Urinary bladder (tissue), 4 donors: Measurements from ENCODE around the gene CNBP. TPM values are rescaled to one million over a fixed set of nuclear protein-coding genes. Genes with fewer than 3 reads are reported as not detected.
A peak's percentile ranks its signal among the peaks of the same experiment; 100 is the strongest.
"Not testable (repeated sequence)": the region's sequence is repeated elsewhere in the genome, so short reads cannot be mapped to it uniquely, and the experiment has no call there.

Experiments used
- DNase-seq: peaks from one replicate; pipeline ENCODE4 v3.0.0-alpha.2; 2015; ENCODE audit errors: extremely low spot score
- H3K27ac ChIP-seq: one replicate; pipeline ENCODE4 v1.5.1; 2013; ENCODE audit warnings: low read depth, mild to moderate bottlenecking, moderate library complexity
- H3K36me3 ChIP-seq: one replicate; pipeline ENCODE4 v1.6.1; 2013; ENCODE audit warnings: mild to moderate bottlenecking, moderate library complexity; ENCODE audit not compliant: insufficient read depth
- H3K4me1 ChIP-seq: one replicate; pipeline ENCODE4 v1.6.1; 2013; ENCODE audit warnings: mild to moderate bottlenecking, moderate library complexity; ENCODE audit not compliant: insufficient read depth
- H3K4me3 ChIP-seq: one replicate; pipeline ENCODE4 v1.5.1; 2013; ENCODE audit warnings: low read depth, low read length
- whole genome bisulfite sequencing: extraction: QIAGEN DNeasy Blood & Tissue Kit; methylation state at CpG from one replicate; pipeline ENCODE4 v1.1.7; 2013; 5-methylcytosine and 5-hydroxymethylcytosine counted together
- polyA plus RNA-seq: library from polyadenylated mRNA; stranded (reverse); fragments of 200-250 nt; gene quantifications from one replicate; pipeline ENCODE4 v1.2.3, GENCODE V29; 2013
- total RNA-seq: library from RNA; depleted of rRNA; stranded (reverse); fragments of >200 nt; gene quantifications from one replicate; pipeline ENCODE4 v1.2.3, GENCODE V29; 2014
- donor health status: healthy with polysubstance abuse.
- donor health status: healthy.

The CNBP gene
- total RNA-seq (237 TPM), polyA plus RNA-seq (517 TPM)

DNA sequence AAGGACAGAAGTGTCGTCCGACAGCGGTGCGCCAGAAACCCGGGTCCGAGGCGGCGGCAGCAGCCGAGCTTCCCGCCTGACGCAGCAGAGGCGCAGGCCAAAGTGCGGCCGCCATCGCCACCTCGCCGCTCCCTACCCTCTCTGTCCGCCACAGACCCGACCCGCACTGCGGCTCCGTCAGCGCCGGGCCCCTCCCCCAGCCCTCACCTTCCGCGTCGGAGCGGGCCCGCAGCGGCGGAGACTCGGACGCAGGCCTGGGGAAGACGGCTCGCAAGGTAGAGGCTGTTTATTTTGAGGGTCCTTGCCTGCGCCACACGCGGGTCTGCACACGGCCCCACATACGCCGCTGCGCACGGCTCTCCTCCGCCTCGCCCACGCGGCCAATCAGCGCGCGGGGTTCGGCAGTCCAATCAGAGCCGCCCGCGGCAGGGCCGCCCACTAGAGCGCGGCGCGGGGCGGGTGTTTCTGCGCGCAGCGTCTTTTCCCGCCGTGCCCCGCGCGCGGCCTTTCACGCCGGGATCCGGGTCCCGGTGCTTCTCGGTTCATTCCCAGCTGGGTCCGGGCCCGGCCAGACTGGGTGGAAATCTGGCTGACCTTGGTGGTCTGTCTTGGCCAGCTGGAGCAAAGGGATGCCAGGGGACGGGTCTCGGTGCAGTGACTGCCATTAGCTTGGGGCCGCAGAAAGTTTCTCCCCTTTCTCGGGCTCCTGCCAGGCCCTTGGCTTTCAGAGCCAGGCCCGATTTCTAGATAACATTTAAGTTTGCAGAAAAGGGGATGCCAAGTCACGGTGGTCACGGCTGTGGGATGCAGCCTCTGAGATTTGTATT, at the start of gene CNBP:
Gene CNBP, minus strand, starts transcription at position 328 of the 827 bp plus-strand sequence. CDS start 12,139 bp downstream, outside the sequence.
- H3K36me3 ChIP-seq = no peaks in the 10 kb centered on the region
- no peaks in the 10 kb centered on the region for H3K4me1 ChIP-seq
- H3K4me3 ChIP-seq = peak within 1 kb of the TSS; percentile 86
- peak; percentile 82 for DNase-seq
- peak within 1 kb of the TSS; percentile 98 for H3K27ac ChIP-seq
- WGBS = under 1% methylated on average over 83 of the region's 83 CpGs

DNA sequence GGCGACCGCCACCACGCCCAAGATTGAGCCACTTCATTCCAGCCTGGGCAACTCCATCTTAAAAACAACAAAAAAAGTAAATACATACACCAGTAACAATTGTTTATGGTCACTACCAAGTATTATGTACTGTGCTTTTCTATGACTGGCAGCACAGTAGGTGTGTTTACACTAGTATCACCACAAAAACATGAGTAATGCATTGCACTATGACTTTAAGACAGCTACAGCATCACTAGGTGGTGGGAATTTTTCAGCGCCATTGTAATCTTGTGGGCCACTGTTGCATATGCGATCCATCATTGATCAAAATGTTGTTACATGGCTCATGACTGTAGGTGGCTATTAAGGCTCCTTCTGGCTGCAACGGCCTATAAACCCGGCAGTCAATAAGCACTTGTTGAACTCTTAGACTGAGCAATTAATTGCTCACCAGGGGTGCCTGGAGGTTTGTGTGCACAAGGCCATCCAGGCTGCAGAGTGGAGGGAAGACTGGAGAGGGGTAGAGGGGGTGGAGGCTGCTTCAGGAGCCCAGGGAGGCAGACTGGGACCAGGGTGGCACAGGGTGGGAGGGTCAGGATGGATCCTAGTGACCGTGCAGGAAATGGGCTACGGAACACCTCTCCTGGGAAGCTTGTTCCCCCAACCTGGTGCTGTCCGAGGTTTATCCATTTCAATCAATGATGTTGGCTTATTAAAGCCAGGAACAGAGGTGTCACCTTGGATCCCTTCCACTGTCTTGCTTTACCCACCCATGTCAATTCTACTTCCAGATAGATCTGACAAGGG, 47.8 kb upstream of the CNBP start:
- Histone ChIP-seq H3K27ac (no peak overlapping the region), H3K4me3 (no peak overlapping the region), H3K4me1 (no peaks in the 10 kb centered on the region), H3K36me3 (no peaks in the 10 kb centered on the region)
- DNase-seq = no peak
- WGBS = 79% methylated on average over 10 of the region's 10 CpGs

DNA sequence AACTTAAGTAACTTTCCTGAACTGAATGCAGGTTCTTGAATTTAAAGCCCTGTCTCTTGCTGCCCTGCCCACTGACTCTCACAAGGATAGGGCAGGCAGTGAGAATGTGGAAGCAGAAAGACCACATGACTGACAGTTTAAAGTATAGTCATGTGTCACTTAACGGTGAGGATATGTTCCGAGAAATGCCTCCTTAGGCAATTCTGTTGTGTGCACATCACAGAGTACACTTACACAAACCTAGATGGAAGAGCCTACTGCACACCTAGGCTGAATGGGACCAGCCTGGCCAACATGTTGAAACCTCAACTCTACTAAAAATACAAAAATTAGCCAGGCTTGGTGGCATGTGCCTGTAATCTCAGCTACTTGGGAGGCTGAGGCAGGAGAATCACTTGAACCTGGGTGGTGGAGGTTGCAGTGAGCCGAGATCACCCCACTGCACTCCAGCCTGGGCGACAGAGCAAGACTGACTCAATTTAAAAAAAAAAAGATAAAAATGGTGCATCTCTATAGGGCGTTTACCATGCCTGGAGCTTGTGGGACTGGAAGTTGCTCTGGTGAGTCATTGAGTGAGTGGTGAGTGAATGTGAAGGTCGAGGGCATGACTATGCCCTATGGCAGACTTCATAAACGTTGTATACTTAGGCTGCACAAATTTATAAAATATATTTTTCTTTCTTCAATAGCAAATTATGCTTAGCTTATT, 46.8 kb upstream of the CNBP start:
- no peaks in the 10 kb centered on the region for H3K36me3 ChIP-seq
- no peak overlapping the region for H3K27ac ChIP-seq
- no peak for DNase-seq
- no peaks in the 10 kb centered on the region for H3K4me1 ChIP-seq
- WGBS = 73% methylated on average over 7 of the region's 7 CpGs
- H3K4me3 ChIP-seq = no peak overlapping the region

DNA sequence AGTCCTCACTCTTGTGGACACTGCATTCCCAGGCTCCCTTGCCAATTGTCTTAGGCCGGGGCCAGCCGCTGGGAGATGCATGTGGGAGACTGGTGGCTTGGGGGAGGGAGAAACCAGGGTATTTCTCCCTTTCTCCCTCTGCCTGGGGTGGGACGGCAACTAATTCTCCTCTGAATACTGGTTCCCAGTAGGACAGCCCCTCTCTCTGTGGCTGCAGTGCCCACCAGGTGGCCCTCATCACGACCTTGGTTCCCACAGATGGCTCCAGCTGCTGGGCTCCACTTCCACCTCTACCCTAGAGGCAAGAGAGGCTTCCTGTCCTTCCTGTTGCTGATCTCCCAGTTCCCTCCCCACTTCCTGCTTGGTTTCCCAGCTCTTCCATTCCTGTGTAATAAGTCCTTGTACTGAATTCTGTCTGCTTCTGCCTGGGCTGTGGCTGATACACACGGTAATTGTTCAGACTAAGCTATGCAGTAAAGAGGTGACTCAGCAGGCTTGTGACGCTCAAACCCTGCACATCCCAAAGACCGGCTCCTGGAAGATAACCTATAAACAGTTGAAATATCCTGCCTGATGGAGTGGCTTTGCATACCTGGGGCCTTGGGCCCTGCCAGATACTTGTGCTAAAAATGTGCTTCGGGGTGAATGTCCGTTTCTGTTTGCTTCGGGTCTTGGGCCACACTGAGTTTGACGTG, 45.3 kb upstream of the CNBP start:
- no peak overlapping the region for H3K27ac ChIP-seq
- peaks cover 2% of the 10 kb centered on the region for H3K4me1 ChIP-seq
- no peak for DNase-seq
- H3K36me3 ChIP-seq = no peaks in the 10 kb centered on the region
- 34% methylated on average over 11 of the region's 11 CpGs for WGBS
- no peak overlapping the region for H3K4me3 ChIP-seq

DNA sequence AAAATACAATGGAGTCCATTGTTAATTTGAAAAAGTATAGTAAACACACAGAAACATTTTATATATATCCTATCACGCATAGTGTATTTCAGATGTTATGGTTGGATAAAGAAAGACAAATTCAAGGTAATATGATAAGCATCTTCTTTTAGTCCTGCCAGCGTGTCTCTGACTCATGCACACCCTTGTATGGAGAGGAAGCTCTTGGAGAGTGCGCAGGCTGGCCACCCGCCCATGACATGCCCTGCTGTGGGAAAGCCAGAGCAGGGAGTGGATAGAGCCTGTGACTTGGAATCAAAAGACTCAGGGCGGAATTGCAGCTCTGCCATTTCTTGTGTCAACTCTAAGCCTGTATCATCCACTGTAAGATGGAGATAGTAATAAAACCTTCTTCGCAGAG, 42.7 kb upstream of the CNBP start:
- H3K4me3 ChIP-seq = no peak overlapping the region
- no peak for DNase-seq
- H3K4me1 ChIP-seq = peaks cover 2% of the 10 kb centered on the region
- peak overlapping the region; percentile 61 for H3K27ac ChIP-seq
- no peaks in the 10 kb centered on the region for H3K36me3 ChIP-seq
- 25% methylated on average over 6 of the region's 6 CpGs for WGBS

DNA sequence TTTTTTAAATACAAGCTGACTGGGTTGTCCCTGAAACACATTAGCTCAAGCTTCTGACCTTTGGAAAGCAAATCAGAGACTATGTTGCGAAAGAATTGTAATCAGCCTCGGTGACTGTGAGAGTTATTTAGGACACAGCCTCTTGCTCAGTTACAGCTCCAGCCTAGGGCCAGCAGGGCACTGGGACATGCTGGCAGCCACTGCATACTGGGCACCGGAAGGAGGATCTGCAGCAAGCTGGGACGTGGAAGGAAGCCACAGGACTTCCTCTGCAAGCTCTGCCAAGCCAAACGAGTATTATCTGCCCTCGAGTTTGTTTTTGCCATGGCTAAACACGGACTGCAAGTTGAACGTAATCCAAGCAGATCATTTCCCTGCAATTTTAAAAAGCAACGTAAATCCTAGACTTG, 41.3 kb upstream of the CNBP start:
- no peak for DNase-seq
- H3K4me3 ChIP-seq = no peak overlapping the region
- no peak overlapping the region for H3K27ac ChIP-seq
- H3K36me3 ChIP-seq = no peaks in the 10 kb centered on the region
- 2% methylated on average over 9 of the region's 9 CpGs for WGBS
- peaks cover 2% of the 10 kb centered on the region for H3K4me1 ChIP-seq

DNA sequence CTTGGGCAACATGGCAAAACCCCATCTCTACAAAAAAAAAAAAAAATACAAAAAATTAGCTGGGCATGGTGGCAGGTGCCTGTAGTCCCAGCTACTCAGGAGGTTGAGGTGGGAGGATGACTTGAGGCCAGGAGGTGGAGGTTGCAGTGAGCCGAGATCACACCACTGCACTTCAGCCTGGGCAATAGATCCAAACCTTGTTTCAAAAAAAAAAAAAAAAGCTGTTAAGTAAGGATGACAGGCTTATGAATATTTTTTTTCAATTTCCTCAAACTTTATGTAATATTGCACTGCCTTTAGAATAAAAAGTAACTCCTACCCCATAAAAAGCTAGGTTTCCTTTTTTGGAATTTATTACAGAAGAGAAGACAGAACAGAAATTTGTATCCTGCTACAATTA, 40.7 kb upstream of the CNBP start:
- not testable (repeated sequence) for H3K36me3 ChIP-seq

DNA sequence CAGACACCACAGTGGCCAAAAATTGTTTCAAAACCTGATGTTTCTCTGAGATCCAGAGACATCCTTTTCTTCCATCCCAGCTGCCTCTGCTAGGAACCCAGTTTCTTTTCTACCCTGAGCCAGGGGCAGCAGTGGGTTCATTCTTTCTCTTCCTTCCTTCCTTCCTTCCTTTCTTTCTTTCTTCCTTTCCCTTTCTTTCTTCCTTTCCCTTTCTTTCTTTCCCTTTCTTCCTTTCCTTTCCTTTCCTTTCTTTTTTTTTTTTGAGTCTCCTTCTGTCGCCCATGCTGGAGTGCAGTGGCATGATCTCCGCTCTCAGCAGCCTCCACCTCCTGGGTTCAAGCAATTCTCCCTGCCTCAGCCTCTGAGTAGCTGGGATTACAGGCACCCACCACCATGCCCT, 35.0 kb upstream of the CNBP start:
- WGBS = 94% methylated on average over 2 of the region's 2 CpGs

More for the DNA sequence above, 40.7 kb upstream of the CNBP start:
- not testable (repeated sequence) for H3K4me1 ChIP-seq, H3K4me3 ChIP-seq, H3K27ac ChIP-seq, DNase-seq
- WGBS = 42% methylated on average over 1 of the region's 1 CpG

DNA sequence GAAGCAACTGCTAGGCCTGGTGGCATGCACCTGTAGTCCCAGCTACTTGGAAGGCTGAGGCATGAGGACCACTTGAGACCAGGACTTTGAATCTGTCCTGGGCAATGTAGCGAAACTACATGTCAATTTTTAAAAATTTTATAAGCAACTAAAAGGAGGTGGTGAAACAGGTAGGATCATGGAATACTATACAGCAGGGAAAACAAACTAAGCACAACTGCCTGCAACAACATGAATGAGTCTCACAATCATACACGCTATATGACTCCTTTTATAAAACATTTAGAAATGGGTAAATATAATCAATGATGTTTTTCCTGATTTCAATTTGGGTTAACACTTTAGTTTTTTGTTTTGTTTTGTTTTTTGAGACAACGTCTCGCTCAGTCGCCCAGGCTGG, 29.5 kb upstream of the CNBP start:
- H3K27ac ChIP-seq = no peak overlapping the region
- H3K4me3 ChIP-seq = no peak overlapping the region
- no peak for DNase-seq
- no peaks in the 10 kb centered on the region for H3K36me3 ChIP-seq
- 97% methylated on average over 5 of the region's 5 CpGs for WGBS
- no peaks in the 10 kb centered on the region for H3K4me1 ChIP-seq

More for the DNA sequence above, 35.0 kb upstream of the CNBP start:
- H3K4me1 ChIP-seq = no peaks in the 10 kb centered on the region
- H3K36me3 ChIP-seq = no peaks in the 10 kb centered on the region
- H3K4me3 ChIP-seq = no peak overlapping the region
- no peak overlapping the region for H3K27ac ChIP-seq
- DNase-seq = no peak

DNA sequence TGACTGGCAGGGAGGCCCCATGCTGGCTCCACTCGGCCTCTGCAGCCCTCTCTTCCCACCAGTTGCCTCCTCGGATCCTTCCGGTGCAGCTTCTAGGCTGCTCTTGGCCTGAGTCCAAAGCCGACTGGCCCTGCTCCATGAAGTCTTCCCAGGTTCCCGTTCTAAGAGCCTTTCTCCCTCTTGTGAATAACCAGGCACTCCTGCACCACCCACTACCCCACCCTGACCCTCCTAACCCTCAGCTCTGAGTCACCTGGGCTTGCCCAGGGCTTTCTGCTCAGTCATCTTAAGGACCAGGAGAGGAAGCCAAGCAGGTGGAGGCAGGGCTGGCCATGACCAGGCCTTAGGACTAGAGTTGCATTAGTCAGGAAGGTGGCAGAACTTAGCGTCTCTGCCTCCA, 28.1 kb upstream of the CNBP start:
- peak overlapping the region; percentile 69 for H3K27ac ChIP-seq
- no peaks in the 10 kb centered on the region for H3K4me1 ChIP-seq
- 11% methylated on average over 6 of the region's 6 CpGs for WGBS
- H3K4me3 ChIP-seq = no peak overlapping the region
- no peak for DNase-seq
- H3K36me3 ChIP-seq = no peaks in the 10 kb centered on the region

DNA sequence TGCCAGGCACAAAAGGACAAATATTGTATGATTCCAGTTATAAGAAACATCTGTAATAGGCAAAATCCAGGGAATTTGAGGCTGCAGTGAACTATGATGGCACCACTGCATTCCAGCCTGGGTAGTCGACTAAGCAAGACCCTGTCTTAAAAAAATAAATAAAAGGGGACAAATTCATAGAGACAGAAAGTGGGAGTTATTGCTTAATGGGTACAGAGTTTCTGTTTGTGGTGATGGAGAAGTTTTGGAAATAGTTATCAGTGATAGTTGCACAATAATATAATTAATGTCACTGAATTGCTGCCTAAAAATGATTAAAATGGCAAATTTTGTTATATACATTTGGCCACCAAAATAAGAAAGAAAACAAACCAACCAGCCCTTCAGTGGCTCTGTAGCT, 27.6 kb upstream of the CNBP start:
- Histone ChIP-seq H3K4me1 (no peaks in the 10 kb centered on the region), H3K27ac (no peak overlapping the region), H3K4me3 (no peak overlapping the region), H3K36me3 (no peaks in the 10 kb centered on the region)
- no peak for DNase-seq
- 55% methylated on average over 1 of the region's 1 CpG for WGBS

DNA sequence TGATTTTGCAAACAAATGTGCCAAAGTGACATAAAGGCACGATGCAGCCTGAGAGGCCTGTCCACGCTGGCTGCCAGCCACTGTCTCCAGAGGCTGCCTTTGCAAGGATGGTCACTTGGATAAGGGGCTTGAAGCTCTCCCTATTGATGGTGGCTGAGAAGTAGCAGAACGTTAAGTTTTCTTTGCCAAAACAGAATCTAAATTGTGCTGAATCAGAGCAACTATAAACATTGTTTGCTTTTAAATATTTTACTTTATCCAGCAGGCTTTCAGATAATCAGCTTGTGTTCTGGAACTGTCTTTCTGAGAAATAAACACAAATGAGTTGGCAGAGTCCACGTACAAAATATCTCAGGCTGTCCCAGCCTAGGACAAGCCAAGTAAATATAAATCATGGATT, 23.8 kb upstream of the CNBP start:
- Histone ChIP-seq H3K36me3 (no peaks in the 10 kb centered on the region), H3K27ac (no peak overlapping the region), H3K4me3 (no peak overlapping the region), H3K4me1 (no peaks in the 10 kb centered on the region)
- WGBS = 28% methylated on average over 4 of the region's 4 CpGs
- peak; percentile 58 for DNase-seq
